Mucosa of descending colon (tissue), 3 donors: ENCODE measurements around the gene AMBRA1. TPM values are rescaled to one million over a fixed set of nuclear protein-coding genes. Genes with fewer than 3 reads are reported as not detected.

Experiments
- ATAC-seq: fragments of 200-7000 bp; cut with Tn5 transposase; one replicate; pipeline ENCODE4 v1.9.1; 2020; ENCODE audit warnings: mild to moderate bottlenecking, moderate library complexity
- DNase-seq, 3 donors: peaks; one replicate each; pipeline ENCODE4 v3.0.0-alpha.2; 2020
- H3K36me3 ChIP-seq: fragments of 200-600 bp; one replicate; pipeline ENCODE4 v1.8.0; 2021; ENCODE audit warnings: low read depth, mild to moderate bottlenecking
- H3K4me1 ChIP-seq: fragments of 200-600 bp; one replicate; pipeline ENCODE4 v1.8.0; 2021; ENCODE audit warnings: low read depth, mild to moderate bottlenecking
- H3K4me3 ChIP-seq: fragments of 200-600 bp; one replicate; pipeline ENCODE4 v1.8.0; 2021; ENCODE audit warnings: mild to moderate bottlenecking
- H3K9me3 ChIP-seq: fragments of 200-600 bp; one replicate; pipeline ENCODE4 v1.8.0; 2021; ENCODE audit warnings: mild to moderate bottlenecking
- CTCF ChIP-seq: fragments of 200-600 bp; IDR thresholded peaks from one replicate; pipeline ENCODE4 v1.8.0; 2022; ENCODE audit warnings: antibody characterized with exemption, mild to moderate bottlenecking
- intact Hi-C, 2 donors: fragments of 100-400 bp; cut with DNase I in 1 of 2; cut with micrococcal nuclease in 1 of 2; formaldehyde crosslinking; loops; one replicate each; pipeline versions ENCODE4 v1.11.0 to v1.11.1; 2022; cut with DNase I, micrococcal nuclease
- total RNA-seq, 3 donors: library from RNA; stranded (reverse); fragmentation: NEBNext Ultra II Directional in 2 of 3; extraction: Animal tissue kit (Norgen Biotek cat#: 25700) in 2 of 3; gene quantifications; one replicate each; pipeline versions ENCODE4 v1.2.1 to v1.2.4, GENCODE V29; 2021 to 2023
- donor health status: DM: no; HTN: no; CAD: no; lungs with moderate emphysema.
- donor health status: DM: no; HTN: no; CAD: no.
- donor health status: DM: no; HTN: yes; CAD: no.

Gene AMBRA1
- total RNA-seq, 3 donors from 2014 or later, result 42.0 to 46.7 (median 45.2) TPM

- no peaks in the 10 kb centered on the region for H3K4me1 ChIP-seq
- intact Hi-C loops, result no loop called here
- H3K9me3 ChIP-seq, result no peaks in the 10 kb centered on the region
- ATAC-seq (peak; percentile 15), DNase-seq (no peak)
- H3K4me3 ChIP-seq, result no peak overlapping the region
- peaks cover 6% of the 10 kb centered on the region for H3K36me3 ChIP-seq
- TF ChIP-seq CTCF, result no peak
These were observed 179.4 kb downstream of the AMBRA1 start for GRCh38 chr11:46414466-46414796.

GRCh38 chr11:46413760-46414465 is 179.9 kb downstream of the AMBRA1 start:
- ATAC-seq (peak; percentile 81), DNase-seq (no peak)
- Histone ChIP-seq H3K9me3 (no peaks in the 10 kb centered on the region), H3K36me3 (peaks cover 6% of the 10 kb centered on the region), H3K4me3 (no peak overlapping the region), H3K4me1 (no peaks in the 10 kb centered on the region)
- intact Hi-C loops, result no loop called here
- no peak for TF ChIP-seq CTCF

- ATAC-seq, result peak; percentile 54
- H3K36me3 ChIP-seq, result peaks cover 4% of the 10 kb centered on the region
These were observed 183.8 kb downstream of the AMBRA1 start for GRCh38 chr11:46410021-46410420.

GRCh38 chr11:46408407-46408986 is 185.3 kb downstream of the AMBRA1 start:
- no peak overlapping the region for H3K4me3 ChIP-seq
- no peak for ATAC-seq

More at GRCh38 chr11:46410021-46410420, 183.8 kb downstream of the AMBRA1 start:
- intact Hi-C loops, result no loop called here
- H3K4me1 ChIP-seq, result no peaks in the 10 kb centered on the region
- H3K9me3 ChIP-seq, result no peaks in the 10 kb centered on the region
- no peak for DNase-seq
- no peak for TF ChIP-seq CTCF
- H3K4me3 ChIP-seq, result no peak overlapping the region

GRCh38 chr11:46407635-46408034 is 186.2 kb downstream of the AMBRA1 start:
- no peaks in the 10 kb centered on the region for H3K9me3 ChIP-seq
- TF ChIP-seq CTCF, result no peak
- no peaks in the 10 kb centered on the region for H3K4me1 ChIP-seq
- H3K4me3 ChIP-seq, result no peak overlapping the region
- no peak for DNase-seq
- ATAC-seq, result no peak
- no peaks in the 10 kb centered on the region for H3K36me3 ChIP-seq
- intact Hi-C loops, result no loop called here

More at GRCh38 chr11:46408407-46408986, 185.3 kb downstream of the AMBRA1 start:
- intact Hi-C loops, result no loop called here
- no peaks in the 10 kb centered on the region for H3K4me1 ChIP-seq
- H3K36me3 ChIP-seq, result no peaks in the 10 kb centered on the region
- no peak for TF ChIP-seq CTCF
- H3K9me3 ChIP-seq, result no peaks in the 10 kb centered on the region
- DNase-seq, result no peak
